HG02938 (cell line): Measurements from ENCODE around the gene FGF12.

ENCODE experiments used
- ATAC-seq: cut with Tn5 transposase; IDR thresholded peaks from one replicate; pipeline ENCODE4 v1.9.1; 2021; ENCODE audit warnings: mild to moderate bottlenecking, moderate library complexity; ENCODE audit not compliant: unreplicated experiment

FGF12 gene

GRCh38 chr3:192365571-192365970 lies 361.8 kb downstream of the FGF12 start:
- no peak for ATAC-seq

DNA sequence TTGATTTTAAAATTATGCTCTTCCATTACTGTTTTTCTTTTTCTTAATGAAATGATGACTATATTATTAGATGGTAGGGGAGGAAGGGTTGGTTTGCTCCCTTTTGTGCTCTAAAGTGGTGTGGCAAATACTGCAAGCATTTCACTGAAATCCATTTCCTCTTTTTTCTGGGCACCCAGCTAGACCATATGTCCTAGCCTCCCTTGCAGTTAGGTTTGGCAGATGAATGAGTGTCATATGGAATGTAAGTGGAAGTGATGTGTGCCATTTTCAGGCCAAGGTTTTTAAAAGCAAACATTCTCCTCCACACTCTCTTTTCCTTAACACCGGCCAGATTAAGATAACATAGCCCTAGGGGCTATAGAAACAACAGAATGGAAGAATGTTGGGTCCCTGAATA lies 363.0 kb downstream of the FGF12 start:
- no peak for ATAC-seq

DNA sequence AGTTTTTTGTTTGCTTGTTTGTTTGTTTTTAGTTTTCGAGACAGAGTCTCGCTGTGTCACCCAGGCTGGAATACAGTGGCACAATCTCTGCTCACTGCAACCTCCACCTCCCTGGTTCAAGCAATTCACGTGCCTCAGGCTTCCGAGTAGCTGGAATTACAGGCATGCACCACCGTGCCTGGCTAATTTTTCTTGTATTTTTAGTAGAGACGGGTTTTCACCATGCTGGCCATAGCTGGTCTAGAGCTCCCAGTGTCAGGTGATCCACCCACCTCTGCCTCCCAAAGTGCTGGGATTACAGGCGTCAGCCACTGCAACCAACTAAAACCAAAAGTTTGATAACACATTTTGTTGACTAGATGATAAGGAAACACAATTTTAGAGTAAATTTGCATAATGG lies 372.7 kb downstream of the FGF12 start:
- no peak for ATAC-seq

GRCh38 chr3:192352142-192352541 lies 375.2 kb downstream of the FGF12 start:
- ATAC-seq: no peak

GRCh38 chr3:192351441-192351840 lies 375.9 kb downstream of the FGF12 start:
- no peak for ATAC-seq

GRCh38 chr3:192340031-192340430 lies 387.3 kb downstream of the FGF12 start:
- ATAC-seq: no peak

GRCh38 chr3:192339214-192339613 lies 388.1 kb downstream of the FGF12 start:
- ATAC-seq: no peak

DNA sequence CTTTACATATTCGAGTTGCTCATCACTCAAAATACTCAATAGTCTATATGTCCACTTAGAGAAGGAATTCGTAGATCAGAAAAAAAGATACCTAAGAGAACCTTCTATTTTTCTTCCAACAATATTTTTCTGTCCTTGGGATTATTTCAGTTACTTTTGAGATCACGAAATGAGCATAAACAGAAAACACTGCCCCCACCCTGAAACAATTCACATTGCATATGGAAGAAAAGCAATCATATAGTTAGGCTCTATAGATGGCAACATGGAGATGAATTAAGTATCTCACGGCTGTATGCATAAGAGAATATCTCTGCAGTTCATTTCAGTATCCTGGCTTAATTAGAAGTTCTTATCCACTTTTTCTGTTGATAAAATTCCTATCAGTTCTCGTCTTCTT lies 391.1 kb downstream of the FGF12 start:
- ATAC-seq: no peak

DNA sequence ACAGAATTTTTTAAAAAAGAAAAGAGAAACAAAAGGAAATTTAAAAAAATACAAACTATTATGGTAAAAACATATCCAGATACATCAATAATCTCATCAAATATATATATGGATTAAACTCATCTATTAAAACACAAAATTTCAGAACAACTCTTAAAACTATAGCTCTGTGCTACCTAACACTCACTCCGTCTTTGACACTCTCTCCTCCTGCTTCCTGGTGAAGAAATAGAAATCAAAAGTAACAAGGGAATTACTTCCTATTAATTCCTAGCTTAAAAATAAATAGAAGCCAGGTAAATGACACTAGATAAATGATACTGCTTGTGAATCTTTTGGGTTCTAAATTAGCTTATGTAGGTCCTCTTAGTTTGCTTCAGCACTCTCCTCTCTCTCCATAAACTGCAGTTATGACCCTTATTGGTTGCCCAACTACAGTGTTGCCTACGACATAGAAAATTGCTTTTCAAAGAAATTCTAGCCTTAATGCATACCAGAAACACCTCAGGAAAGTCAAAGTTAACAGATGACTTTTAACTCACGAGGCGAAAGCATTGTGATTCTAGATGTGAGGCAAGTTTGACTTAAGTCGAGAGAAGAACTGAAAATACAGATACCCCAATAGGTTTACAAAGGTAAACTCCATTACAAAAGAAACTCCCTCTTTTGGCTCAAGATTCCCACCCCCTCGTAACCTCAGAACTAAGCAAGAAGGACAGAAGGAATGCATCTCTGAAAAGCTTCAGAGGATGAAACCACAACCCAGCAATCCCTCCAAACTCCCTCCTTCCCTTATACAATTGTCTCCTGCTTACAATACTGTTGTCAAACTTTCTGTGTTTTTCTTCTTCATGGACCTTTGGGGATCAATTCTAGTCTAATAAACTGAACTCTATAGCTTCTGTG lies 394.7 kb downstream of the FGF12 start:
- ATAC-seq: no peak

DNA sequence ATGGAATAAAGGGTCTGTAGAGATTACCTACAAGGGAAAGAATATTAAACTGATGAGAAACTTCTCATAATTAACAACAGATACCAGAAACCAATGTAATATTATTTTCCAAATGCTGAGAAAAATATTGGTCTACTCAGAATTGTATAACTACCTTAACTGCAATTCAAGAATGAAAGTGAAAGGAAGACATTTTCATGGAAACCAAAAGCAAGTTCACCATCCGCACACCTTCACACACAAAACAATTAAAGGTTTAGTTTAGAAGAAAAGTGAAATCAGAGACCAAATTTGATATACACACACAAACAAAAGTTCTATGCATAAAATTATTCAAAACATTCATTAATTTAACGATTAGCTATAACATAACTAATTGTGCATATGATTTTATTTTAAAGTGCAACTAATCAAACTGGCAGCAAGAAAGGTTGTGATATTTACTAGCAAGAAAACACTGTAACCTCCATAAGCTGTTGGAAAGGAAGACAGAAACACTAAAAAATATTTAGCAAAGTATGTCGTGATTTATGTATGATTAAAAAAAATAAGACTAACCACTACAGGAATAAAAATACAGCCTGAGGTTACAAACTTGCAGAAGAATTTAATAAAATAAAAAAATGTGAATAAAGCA lies 395.5 kb downstream of the FGF12 start:
- ATAC-seq: no peak

GRCh38 chr3:192326656-192327055 lies 400.7 kb downstream of the FGF12 start:
- no peak for ATAC-seq

DNA sequence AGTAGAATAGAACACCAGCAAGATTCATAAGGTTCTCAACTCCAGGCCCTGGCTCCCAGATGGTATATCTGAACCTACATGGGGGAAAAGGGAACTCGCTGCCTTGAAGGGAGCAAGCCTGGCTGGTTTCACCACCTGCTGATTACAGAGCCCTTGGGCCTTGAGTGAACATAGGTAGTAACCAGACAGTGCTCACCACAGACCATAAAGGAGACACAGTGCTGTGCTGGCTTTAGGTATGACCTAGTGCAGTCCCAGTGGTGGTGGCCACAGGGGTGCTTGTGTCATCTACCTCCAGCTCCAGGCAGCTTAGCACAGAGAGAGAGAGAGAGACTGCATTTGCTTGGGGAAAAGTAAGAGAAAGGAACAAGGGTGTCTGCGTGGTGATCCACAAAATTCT lies 409.8 kb downstream of the FGF12 start:
- ATAC-seq: no peak

- no peak for ATAC-seq
Observed at GRCh38 chr3:192313605-192314004, 413.7 kb downstream of the FGF12 start.

GRCh38 chr3:192307631-192308030 lies 419.7 kb downstream of the FGF12 start:
- no peak for ATAC-seq

DNA sequence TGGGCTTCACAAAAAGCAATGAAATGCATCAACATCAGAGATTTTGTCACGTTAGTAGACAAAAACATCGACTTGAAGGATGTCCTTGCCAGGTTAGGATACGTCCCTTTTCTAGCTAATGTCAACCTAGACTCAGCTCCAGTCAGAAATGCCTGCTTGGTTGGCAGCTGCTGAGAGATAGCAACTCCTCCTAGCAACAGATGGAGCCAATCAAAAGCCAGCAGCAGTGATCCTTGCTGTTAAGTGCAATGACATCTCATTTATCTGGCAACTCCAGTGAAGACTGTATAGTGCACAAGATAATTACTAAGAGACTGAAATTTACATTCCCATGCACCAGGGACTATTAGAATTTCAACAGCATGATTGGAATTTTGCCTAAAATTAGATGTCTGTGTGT lies 424.1 kb downstream of the FGF12 start:
- no peak for ATAC-seq

GRCh38 chr3:192302721-192303120 lies 424.6 kb downstream of the FGF12 start:
- ATAC-seq: no peak

- ATAC-seq: no peak
Observed at GRCh38 chr3:192299921-192300320, 427.4 kb downstream of the FGF12 start.

DNA sequence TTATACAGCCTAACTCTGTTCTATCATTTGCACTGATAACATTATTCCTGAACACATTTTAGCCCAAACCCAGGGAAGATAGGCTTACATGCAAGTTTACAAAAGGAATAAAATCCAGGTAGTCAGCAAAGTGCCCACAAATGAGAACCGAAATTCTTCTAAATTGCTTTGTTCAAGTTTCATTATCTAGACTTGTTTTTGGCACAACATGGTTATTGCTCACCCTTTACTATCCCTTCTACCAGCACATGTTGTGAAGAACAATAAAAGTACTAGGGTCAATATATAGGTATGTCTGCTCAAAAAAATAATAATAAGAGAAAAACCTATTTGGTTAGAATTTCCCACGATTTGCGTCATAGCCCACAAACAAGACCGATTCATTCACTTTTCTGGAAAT lies 430.5 kb downstream of the FGF12 start:
- ATAC-seq: no peak

DNA sequence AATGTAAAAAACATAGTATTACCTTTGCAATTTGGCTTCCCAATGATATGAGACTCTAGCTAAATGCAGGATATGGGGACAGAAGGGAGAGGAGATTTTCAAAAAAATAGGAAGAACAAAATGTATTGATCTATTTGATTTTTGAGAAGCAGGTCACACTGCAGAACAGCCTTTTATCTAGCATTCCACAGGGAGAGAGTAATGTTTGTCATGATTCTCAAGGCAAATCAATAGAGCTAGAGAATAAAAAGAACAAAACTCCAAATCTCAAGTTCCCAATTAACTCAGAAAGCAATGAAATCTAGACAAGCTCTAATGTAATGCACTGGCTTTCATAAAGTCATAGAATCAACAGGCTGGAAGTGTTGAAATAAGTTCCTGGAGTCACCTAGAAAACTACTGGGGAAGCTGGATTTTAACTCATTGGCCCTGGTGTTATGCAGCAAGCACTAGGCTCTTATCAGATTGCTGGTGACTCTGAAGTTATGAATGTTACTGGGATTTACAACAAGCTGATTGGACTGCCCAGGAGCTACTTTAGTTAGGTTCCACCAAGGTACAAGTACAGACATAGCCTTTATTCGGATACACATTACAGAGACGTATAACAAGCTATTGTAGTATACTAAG lies 442.8 kb downstream of the FGF12 start:
- no peak for ATAC-seq

- ATAC-seq: no peak
Observed at GRCh38 chr3:192281207-192281880, 446.0 kb downstream of the FGF12 start.

DNA sequence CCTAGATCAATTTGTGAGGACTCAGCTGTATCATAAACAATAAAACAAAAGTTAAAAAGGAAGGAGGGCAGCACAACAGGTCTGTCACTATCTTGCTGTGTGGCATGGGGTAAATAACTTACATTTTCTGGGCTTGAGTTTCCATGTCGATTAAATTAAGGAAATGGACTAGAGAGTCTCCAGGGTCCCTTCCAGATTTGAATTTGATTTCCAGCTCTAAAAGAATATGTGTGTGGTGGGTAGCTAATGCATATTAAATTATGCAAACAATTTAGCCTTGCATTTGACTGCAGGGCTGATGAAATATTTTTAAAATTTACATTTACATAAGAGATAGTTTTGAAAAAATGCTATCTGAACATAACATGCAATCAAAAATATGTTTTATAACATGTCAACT lies 447.7 kb downstream of the FGF12 start:
- no peak for ATAC-seq
